PC-3 (cell line): ENCODE results near the gene KANK2.
"Not testable (repeated sequence)": the region's sequence is repeated elsewhere in the genome, so short reads cannot be mapped to it uniquely, and the experiment has no call there.

Source experiments
- EZH2 ChIP-seq: fragments of 300-600 bp; sonication (generic); IDR thresholded peaks from one replicate; pipeline ENCODE4 v1.6.1; 2017; ENCODE audit warnings: antibody characterized with exemption, mild to moderate bottlenecking, low read length; ENCODE audit not compliant: unreplicated experiment
- EZH2phosphoT487 ChIP-seq: fragments of 300-600 bp; sonication (generic); IDR thresholded peaks from 2 replicates; pipeline ENCODE4 v1.6.1; 2018; ENCODE audit warnings: mild to moderate bottlenecking, antibody characterized with exemption, low read length, borderline replicate concordance
- TF ChIP-seq, protein P1 (sequence below): fragments of 300-600 bp; sonication (generic); conservative IDR thresholded peaks from 2 replicates; pipeline ENCODE4 v1.5.1; 2017; ENCODE audit warnings: antibody characterized with exemption, low read depth, mild to moderate bottlenecking, low read length

DNA sequence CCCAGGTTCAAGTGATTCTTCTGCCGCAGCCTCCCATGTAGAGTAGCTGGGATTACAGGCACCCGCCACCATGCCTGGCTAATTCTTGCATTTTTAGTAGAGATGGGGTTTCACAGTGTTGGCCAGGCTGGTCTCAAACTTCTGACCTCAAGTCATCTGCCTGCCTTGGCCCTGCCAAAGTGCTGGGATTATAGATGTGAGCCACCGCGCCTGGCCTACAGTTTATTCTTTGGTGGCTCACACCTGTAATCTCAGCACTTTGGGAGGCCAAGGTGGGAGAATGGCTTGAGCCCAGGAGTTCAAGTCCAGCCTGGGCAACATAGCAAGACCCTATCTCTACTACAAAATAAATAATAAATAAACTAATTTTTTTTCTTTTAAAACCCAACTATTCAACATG, 73.2 kb downstream of the KANK2 start:
- TF ChIP-seq, protein P1, sequence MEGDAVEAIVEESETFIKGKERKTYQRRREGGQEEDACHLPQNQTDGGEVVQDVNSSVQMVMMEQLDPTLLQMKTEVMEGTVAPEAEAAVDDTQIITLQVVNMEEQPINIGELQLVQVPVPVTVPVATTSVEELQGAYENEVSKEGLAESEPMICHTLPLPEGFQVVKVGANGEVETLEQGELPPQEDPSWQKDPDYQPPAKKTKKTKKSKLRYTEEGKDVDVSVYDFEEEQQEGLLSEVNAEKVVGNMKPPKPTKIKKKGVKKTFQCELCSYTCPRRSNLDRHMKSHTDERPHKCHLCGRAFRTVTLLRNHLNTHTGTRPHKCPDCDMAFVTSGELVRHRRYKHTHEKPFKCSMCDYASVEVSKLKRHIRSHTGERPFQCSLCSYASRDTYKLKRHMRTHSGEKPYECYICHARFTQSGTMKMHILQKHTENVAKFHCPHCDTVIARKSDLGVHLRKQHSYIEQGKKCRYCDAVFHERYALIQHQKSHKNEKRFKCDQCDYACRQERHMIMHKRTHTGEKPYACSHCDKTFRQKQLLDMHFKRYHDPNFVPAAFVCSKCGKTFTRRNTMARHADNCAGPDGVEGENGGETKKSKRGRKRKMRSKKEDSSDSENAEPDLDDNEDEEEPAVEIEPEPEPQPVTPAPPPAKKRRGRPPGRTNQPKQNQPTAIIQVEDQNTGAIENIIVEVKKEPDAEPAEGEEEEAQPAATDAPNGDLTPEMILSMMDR = not testable (repeated sequence)
- TF ChIP-seq EZH2, EZH2phosphoT487: not testable (repeated sequence)
